GM21526 (cell line): Measurements from ENCODE around the gene DCAF11.
A peak's percentile ranks its signal among the peaks of the same experiment; 100 is the strongest.

Source experiments
- ATAC-seq: cut with Tn5 transposase; IDR thresholded peaks from one replicate; pipeline ENCODE4 v1.9.1; 2021; ENCODE audit warnings: moderate library complexity; ENCODE audit not compliant: unreplicated experiment, low FRiP score

The DCAF11 gene

GRCh38 chr14:24114532-24115421 lies at the start of gene DCAF11, which contains the start of gene NRL:
Gene DCAF11, plus strand, starts transcription at chr14:24114777. Its CDS starts 818 bp downstream, at chr14:24115595.
Gene NRL, minus strand, starts transcription at chr14:24114949. Its CDS starts 32,101 bp downstream, at chr14:24082848.
- peak; percentile 81 for ATAC-seq

GRCh38 chr14:24064856-24065255 lies 49.7 kb upstream of the DCAF11 start:
- no peak for ATAC-seq

GRCh38 chr14:24065408-24065807 lies 49.2 kb upstream of the DCAF11 start:
- no peak for ATAC-seq

- no peak for ATAC-seq
Observed at GRCh38 chr14:24066496-24067132, 48.0 kb upstream of the DCAF11 start.

GRCh38 chr14:24067133-24068082 lies 47.2 kb upstream of the DCAF11 start:
- ATAC-seq, result no peak

DNA sequence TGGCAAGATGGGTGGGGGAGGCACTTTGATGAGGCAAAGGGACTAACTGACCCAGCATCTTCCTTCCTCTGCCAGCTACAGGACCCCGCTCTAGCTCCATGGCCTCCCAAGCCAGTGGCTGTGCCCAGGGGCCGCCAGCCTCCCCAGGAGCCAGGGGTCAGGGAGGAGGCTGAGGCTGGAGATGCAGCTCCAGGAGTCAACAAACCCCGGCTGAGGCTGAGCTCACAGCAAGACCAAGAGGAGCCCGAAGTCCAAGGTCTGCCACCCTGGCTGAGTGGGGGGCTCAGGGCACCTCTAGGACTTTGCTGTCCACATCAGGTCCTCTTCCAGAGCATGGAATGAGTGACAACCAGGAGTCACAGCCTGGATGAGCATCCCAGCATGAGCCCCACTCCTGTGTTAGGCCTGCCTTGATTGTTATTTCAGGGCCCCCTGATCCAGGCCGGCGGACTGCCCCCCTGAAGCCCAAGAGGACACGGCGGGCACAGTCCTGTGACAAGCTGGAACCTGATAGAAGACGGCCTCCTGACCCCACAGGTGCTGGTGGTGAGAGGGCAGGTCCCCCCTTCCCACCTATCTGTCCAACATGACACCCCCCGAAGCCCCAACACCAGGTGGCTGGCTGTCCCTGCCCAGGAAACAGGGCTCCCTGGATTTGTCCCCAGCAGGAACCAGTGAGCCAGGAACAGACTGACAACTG lies 45.7 kb upstream of the DCAF11 start:
- ATAC-seq, result no peak

- no peak for ATAC-seq
Observed at GRCh38 chr14:24069411-24069735, 45.2 kb upstream of the DCAF11 start.

DNA sequence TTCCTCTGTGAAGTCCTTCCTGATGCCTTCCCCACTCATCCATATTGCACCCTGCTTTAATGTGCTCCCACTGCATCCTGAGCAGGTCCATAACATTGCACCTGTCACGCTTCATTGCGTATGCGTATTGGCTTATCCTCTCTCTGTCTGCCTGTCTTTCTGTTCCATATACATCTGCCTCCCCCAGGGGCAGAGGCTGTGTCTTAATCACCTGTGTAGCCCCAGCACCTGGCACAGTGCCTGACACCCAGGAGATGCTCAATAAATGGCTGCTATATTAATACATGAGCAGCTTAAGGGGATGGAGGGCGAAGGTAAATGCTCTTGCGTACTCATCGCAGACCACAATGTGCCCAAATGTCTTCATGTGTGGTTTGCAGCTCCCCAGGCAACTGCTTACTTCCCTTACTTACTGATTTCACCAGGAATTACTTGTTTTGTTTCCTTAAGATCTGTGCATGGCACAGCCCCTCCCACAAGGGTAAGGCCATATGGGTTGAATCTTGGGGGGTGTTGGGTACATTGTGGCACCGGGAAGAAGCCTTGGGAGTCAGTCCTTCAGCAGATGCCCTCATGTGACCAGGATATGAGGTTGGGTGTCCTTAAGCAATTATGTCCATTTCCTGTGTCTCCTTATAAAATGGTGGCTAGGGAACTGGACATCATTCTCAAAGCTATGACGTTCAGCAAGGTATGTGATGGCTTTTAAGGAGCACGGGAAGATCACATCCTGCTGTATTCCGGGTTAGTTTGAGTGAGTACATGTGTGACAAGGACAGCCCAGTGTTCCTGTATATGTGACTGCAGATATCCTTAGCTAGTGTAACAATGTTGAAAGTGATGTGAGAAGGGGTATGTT lies 44.1 kb upstream of the DCAF11 start:
- no peak for ATAC-seq

- no peak for ATAC-seq
Observed at GRCh38 chr14:24071144-24071697, 43.4 kb upstream of the DCAF11 start, which contains the start of gene CPNE6. Gene CPNE6, plus strand, starts transcription at chr14:24071562. Its CDS starts 1,375 bp downstream, at chr14:24072937.

- no peak for ATAC-seq
Observed at GRCh38 chr14:24071836-24072430, 42.6 kb upstream of the DCAF11 start.

DNA sequence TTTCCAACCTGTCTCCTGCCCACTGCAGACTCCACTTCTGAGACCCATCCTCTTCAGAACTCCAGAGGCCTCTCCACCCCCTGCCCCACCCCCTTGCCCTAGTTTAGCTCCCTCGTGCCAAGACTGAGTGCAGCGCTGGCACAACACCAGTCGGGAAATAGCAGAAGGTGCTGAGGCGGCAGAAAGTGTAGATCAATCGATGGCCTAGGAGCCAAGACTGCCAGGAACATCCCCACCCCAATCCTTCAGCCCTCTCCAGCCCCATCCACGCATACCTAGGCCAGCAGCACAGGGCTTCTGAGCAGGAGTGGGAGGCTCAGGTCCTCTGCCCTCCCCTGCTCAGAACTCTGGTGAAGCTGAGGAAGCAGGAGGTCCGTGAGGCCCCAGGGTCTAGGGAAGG lies 42.1 kb upstream of the DCAF11 start:
- no peak for ATAC-seq

GRCh38 chr14:24072881-24073877 lies 41.4 kb upstream of the DCAF11 start:
- no peak for ATAC-seq

GRCh38 chr14:24074625-24075484 lies 39.7 kb upstream of the DCAF11 start:
- no peak for ATAC-seq

DNA sequence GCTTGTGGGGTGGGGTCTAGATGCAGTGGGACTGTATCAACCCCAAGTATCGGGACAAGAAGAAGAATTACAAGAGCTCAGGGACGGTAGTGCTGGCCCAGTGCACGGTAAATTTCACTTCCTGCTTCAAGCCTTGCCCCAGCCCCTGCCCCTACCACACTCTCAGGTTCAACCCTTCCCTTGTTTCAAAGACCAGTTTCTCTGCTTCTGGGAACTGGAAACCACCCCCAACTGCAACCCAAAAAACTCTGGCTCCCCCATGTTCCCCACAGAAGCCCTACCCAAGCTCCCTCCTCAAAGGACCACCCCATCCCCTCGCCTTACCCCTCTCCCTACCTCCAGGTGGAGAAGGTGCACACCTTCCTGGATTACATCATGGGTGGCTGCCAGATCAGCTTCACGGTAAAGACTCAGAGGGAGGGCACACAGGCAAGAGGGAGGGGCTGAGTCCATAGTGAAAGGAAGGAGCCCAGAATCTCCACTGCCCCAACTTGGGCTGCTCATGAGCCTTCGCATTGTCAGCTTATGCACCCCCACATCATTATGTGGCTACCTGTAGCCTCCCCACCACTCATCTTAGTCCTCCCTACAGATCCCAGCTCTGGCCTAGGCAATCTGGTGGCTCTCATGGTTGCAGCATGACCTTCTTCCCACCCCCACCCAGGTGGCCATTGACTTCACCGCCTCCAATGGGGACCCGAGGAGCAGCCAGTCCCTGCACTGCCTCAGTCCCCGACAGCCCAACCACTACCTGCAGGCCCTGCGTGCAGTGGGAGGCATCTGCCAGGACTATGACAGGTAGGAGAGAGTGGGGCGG lies 38.9 kb upstream of the DCAF11 start:
- no peak for ATAC-seq

GRCh38 chr14:24076302-24076601 lies 38.3 kb upstream of the DCAF11 start:
- no peak for ATAC-seq

GRCh38 chr14:24077086-24077485 lies 37.5 kb upstream of the DCAF11 start:
- no peak for ATAC-seq
